Skeletal muscle cell (primary cell): Measurements from ENCODE around the gene RFT1.

Experiments
- DNase-seq: peaks from one replicate; pipeline ENCODE4 v3.0.0-alpha.2; 2010; ENCODE audit warnings: low read depth
- H3K4me3 ChIP-seq: 2 replicates; pipeline ENCODE4 v1.5.1; 2011; ENCODE audit warnings: low read depth, mild to moderate bottlenecking, control low read depth, low read length, moderate library complexity

The RFT1 gene

DNA sequence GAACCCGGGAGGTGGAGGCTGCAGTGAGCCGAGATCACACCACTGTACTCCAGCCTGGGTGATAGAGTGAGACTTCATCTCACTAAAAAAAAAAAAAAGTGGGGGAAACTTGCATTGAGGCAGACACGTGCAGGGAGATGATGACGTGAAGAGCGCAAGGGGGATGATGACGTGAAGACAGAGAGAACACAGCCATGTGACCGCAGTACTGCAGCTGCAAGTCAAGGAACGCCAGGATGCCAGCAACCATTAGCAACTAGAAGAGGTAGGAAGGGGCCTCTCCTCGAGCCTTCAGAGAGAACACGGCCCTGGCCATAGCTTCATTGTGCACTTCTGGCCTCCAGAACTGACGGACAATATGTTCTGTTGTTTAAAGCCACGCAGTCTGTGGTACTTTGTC is 28.3 kb downstream of the RFT1 start:
- no peak for DNase-seq
- H3K4me3 ChIP-seq = no peak overlapping the region

DNA sequence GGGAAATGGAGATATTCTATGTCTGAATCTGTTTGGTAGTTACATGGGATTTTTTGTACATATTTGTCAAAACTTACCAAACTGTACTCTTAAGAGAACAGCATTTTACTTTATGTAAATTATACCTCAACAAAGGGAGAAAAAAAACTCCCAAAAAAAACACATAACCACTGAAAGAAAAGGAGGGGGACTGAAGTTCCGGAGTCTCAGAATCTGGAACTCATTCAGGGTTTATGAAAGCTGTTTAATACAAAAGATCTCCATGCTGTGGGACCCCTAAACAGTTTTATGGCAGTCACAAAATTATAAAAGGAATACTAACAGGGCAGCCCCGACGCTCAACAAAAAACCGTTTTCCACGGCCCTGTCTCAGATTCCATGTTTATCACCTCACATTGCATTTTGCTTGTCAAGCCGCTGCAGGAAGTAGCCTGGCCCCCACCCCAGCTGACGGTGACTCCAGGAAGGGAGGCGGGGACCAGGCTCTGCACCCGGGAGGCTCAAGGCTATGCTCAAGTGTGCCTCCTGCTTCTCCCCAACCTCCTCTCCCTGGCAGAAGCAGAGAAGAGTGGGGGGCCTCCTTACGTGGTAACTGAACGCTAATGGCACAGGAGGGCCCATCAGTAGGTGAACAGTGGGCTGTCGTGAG is 29.3 kb downstream of the RFT1 start:
- H3K4me3 ChIP-seq = no peak overlapping the region
- DNase-seq = no peak

DNA sequence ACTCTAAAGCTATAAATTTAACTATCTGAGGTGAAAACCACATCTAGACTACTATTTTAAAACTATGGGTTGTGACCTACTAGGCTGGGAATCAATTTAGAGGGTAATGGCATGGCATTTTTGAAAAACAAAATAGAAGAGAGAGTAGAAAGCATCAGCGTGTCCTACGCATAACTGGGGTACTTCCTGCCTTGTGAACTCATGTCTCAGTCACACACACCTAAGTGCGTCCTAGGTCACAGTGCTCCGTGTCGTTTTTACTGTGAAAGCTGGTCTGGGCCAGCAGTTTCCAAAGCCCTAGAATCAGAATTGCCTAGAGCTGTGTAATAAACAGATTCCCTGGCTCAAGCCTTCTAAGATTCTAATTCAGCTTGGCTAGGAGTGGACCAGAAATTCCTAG is 32.3 kb downstream of the RFT1 start:
- no peak for DNase-seq
- H3K4me3 ChIP-seq = no peak overlapping the region

DNA sequence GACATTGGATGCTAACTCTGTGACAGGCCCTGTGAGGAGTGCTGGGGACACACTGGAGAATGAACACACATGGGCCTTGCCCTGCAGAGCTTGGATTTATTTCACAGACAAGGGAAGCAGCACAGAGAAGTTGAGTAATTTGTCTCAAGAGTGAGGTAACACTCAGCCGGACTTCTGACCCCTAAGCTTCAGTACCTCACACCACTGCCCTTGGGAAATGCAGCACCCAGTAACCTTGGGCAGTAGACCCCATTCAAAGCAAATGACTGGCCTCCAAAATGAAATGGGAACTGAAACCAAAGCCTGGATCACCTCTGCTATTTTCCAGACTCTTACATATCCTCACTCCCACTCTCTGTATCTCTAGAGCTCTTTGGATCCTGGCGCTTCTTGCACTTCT is 37.3 kb downstream of the RFT1 start:
- no peak overlapping the region for H3K4me3 ChIP-seq
- no peak for DNase-seq

DNA sequence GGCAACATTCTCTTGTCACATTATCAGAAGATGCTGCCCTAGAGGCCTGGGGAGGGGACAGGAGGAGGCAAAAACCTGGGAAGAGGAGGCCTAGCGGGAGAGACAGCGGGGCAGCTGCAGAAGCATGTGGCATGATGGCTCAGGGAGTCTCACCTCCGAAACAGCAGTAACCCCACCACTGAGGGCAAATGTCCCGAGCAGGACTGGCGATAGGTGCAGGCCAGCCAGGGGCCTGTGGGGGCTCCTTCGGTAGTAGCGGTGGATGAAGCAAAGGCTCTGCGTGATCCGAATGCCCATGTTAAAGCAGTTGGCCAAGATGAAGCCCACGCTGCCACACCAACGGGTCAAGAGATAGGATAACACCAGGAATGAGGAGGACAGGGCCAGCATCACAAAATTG is 38.0 kb downstream of the RFT1 start:
- no peak overlapping the region for H3K4me3 ChIP-seq
- DNase-seq = no peak

DNA sequence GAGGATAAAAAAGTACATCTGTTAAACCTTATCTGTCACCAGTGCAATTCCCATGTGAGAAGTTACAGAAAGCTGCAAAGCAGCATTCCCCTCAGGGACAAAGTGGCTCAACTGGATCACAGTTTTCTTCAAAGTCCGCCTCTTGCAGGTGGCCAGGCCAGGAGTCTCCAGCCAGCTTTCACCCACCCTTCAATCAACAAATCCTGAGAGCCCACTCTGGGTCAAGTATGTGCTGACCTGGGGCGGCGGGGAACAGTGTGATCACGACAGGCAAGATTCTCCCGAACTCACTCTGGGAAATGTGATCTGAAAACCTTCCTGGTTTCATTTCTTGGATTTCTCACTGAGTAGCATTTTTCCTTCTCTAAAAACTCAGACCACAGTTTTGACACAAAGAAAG is 39.2 kb downstream of the RFT1 start:
- no peak for DNase-seq
- H3K4me3 ChIP-seq = no peak overlapping the region

DNA sequence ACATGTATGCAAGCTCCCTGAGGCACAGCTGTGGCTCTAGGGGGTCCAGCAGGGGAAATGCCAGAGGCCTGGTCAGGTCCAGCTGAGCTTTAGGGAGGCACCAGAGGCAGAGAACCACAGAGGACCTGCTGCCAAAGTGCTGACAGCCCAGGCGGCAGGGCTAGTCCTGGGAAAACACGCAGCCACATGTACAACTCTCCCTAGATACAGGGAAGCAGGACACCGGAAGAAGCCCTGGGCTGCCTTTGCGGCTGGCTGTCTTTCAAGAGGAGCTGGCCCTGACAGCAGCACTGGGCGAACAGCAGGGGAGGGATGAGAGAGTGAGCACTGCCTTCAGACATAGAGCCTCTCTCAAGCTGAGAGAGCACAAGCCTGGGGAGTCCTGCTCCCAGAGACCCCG is 40.7 kb downstream of the RFT1 start:
- H3K4me3 ChIP-seq = no peak overlapping the region
- no peak for DNase-seq

DNA sequence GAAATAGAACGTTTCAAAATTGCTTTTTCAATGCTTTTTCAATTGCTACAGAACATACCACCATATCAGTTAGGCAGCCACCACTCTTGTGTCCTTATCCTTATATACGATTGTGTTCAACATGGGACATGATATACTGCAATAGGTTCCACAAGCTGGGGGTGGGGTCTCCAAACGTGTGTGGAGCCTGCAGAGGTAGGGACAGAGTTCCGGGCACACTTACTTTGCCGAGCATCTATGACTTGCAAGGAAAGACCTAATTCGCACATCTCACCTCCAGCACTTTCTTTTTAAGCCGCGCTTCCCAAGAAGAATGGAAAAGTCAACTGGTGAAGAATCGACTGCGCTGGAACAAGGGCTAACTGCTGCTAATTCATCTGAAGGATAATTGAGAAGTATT is 44.8 kb downstream of the RFT1 start:
- H3K4me3 ChIP-seq = no peak overlapping the region
- DNase-seq = no peak

DNA sequence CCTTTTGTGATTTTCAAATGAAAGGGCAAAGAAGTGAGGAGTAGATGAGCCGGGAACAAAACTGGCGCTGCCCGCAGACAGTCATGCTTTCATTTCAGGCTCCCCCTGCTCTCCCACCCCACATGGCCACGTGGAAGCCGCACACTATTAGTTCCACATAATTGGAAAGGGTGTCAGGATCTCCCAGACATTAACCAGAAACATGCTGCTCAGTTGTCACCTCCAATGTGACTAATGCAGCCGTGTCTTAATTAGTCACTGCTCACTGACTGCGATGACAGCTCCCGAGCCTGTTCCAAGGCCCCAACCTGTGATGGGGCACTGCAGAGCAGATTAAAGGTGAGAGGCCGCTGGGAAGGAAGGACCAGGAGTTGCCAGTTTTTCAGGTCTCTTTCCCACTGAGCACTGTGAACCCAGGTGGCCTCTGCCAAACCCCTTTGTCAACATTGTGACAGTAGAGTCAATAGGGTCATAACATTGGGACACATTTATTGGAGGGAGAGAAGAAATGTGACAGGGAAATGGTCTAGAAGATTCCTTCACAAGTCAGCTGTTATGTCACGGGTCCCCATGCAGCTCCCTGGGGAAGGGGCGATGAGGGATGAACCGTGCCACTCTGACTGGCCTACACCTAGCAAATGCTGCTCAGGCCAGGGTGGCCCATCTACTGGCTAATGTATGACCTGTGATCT is 45.8 kb downstream of the RFT1 start:
- no peak overlapping the region for H3K4me3 ChIP-seq
- DNase-seq = no peak

DNA sequence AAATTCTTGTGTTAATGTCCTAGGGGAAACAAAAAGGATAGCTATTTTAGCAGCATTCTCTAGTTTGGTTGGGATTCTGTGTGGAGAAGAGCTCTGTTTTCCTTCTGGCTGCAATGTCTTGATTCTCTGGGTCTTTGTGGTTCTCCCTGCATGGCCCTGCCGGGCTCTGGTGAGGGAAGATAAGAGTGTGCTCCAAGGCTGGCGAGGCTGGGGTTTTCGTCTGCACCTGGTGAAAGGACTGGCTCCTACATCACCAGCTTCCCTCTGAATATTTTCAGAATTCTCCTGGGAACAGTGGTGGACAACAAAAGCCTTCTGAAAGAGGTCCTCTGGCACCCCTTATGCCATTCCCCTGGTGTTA is 46.3 kb downstream of the RFT1 start:
- no peak for DNase-seq
- no peak overlapping the region for H3K4me3 ChIP-seq

DNA sequence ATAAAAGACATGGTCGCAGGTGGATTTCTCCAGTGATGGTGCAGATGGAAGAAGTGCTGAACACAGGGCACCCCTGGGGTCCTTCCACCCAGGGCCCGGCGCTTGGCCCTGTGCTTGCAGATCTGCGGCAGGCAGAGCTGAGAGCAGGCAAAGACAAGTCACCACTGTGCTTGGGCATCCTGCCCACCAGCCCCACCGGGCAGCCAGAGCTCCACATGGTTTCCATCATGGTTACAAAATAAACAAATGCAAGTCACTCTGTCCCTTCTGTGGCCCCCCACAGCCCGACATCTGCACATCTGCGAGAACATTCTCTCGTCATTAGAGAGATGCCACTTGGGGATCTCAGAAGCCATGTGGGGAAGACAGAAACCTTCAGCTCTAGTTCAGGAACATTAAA is 46.7 kb downstream of the RFT1 start:
- H3K4me3 ChIP-seq = no peak overlapping the region
- peak; percentile 25 for DNase-seq

DNA sequence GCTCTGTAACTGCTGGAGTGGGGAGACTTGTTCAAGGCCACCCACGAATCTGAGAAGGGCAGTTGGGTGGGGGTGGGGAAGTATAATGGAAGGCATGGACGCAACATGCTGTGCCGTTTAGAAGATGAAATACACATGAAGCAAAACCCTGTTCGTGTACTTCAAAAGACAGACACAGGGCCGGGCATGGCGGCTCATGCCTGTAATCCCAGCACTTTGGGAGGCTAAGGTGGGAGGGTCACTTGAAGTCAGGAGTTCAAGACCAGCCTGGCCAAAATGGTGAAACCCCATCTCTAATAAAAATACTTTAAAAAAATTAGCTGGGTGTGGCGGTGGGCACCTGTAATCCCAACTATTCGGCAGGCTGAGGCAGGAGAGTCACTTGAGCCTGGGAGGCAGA is 47.5 kb downstream of the RFT1 start:
- no peak for DNase-seq
- no peak overlapping the region for H3K4me3 ChIP-seq

DNA sequence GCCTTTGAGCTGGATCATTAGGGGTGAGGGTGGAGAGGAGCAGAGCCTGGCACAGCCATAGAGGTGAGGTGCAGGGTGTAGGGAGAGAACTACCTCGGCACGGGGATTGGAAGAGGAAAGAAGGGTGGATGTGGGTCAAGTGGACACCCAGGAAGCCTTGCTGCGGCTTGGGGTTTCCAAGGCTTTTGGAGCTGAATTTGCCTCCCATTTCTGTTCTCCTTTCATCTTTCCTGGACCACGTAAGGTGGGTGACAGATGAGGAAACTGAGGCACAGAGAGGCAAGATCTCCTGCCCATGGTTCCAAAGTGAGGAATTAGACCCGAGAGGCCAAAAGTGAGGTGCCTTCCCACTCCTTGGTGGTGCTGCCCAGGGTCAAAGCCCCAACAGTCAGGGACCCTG is 48.9 kb downstream of the RFT1 start:
- H3K4me3 ChIP-seq = no peak overlapping the region
- no peak for DNase-seq

DNA sequence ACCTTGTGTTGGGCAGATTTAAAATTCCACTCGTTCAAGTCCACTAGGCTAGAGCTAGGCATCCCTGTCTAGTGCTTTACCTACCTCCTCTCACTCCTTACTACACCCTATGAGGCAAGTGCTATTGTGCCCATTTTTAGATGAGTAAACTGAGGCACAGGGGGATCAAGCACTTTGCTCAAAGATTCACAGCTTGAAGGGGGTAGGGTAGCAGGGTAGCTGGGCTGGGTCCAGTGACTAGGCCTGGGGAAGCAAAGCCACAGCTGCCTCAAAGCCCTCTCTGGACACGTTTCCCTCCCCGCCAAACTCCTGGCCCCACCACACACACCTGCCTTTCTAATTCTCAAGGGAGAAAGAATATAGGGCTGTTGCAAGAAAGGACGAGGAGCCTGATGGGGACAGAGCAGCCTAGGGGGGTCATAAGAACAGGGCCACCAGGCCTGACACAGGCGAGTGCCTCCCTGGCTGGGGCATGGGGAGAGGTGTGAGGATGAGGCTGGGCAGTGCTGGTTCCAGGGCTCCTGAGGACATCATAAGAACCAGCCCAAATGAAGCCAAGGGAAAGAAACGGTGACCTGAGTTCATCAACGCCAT is 49.5 kb downstream of the RFT1 start:
- no peak overlapping the region for H3K4me3 ChIP-seq
- DNase-seq = no peak

DNA sequence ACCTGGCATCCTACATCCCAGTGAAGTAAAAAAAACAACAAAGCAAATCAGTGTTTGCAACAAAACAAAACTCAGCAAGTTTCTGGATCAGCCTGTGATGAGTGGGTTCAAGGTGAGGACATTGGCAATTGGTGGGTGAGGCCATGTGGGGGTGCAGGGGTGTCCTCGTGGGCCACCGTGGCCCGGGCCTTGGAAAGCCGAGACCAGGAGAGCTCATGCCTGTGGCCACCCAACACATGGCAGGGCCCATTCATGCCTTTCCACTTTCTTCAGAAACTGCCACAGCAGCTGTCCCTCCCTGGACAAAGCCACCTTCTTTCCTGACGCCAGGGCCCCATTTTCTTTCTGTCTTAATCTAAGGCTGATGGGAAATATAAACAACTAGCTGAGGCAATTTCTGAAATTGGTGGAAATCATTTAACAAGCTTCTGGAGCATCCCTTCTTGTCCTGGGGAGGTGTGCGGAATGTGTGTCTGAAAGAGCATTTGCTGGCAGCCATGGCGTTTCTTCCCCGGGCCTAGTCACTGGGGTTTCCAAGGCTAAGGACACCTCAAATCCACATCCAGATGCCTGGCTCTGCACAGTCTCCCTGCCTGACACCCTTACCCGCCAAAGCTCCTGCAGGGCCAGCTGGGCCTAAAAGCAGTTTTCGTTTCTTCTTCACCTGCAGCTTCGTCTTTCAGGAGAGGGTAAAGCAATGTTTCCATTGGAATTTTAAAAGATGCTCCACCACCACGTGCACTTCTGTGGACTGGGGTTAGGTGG is 50.3 kb downstream of the RFT1 start:
- no peak for DNase-seq
- H3K4me3 ChIP-seq = no peak overlapping the region

DNA sequence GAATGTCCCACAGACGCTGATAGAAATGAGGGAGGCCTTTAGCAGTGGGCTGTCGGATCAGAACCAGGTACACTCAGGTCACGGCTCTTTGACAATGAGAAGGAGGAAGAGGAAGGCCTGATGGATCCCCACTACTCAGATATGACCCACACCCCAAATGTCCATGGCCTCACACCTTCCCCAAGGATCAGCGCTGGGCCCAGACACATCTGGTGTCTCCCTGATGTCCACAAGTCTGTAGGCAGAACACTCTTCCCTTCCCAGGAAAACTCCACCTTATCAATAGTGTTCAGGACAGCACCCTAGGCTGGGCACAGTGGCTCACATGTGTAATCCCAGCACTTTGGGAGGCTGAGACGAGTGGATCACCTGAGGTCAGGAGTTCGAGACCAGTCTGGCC is 51.1 kb downstream of the RFT1 start:
- DNase-seq = no peak
- no peak overlapping the region for H3K4me3 ChIP-seq

DNA sequence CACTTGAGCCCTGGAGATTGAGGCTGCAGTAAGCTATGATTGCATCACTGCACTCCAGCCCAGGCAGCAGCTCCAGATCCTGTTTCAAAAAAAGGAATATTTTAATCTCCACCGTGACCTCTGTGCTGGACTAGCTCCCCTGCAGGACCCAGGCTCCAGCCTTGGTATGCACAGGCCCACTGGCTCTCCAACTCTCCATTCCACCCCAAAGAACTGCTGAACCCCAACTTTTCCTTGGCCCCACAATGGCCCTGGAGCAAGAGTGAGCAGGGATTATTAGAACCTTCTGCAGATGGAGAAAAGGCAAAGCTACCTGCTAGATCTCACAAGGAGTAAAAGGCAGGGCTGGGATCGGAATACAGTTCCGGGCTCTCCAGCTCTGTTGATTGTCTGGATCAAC is 51.6 kb downstream of the RFT1 start:
- DNase-seq = no peak
- H3K4me3 ChIP-seq = no peak overlapping the region

DNA sequence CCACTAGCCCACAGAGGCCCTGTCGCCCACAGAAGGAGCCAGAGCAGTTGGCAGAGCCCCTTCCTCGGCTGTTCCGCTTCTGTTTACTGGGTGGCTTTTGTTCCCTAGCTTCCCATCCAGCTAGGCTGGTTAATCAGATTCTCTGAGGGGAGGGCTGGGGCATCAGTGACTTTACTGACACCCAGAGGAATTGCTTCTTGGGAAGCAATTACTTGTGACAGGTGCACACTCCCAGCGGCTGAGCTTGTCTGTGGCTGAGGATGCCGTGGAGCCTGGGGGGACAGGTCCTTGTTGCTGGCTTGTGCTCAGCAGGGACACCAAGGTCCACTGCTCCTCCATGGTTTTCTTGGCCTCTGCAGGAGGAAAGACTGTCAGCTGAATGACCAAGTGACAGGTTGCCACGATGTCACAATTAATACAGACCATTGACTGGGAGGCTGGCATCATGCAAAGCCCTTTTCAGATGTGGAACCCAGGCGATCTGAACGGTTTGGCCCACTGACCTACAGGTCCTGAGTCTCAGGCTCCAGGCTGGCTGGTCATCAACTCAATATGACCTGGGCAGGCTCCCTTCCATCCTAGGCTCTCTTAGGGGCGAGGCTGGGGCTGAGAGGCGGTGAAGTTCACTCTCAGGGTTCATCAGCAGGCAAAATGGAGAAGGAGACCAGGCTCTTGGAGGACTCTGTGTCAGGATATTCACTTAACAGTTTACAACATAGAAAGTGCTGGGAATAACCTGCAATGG is 52.6 kb downstream of the RFT1 start:
- H3K4me3 ChIP-seq = no peak overlapping the region
- DNase-seq = no peak

DNA sequence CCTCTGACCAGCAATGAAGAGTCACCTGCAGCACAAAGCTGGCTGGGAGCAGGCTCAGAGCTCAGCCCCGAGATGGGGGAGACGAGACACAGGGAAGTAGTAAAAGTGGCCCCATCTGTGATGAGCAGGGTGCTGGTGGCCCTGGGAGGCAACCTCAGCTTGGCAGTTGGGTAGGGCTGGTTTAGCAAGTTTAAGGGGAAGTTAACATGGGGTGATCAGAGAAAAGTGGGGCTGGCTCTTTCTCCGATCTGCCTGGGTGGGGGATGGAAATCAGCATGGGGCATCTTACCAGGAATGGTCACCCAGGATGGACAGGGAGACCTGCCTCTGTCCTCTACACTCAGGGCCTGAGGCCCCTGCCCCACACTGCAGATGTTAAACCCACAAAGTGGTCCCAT is 54.5 kb downstream of the RFT1 start:
- H3K4me3 ChIP-seq = no peak overlapping the region
- DNase-seq = no peak
